Measurements from ENCODE around the gene IFI30. TPM values are rescaled to one million over a fixed set of nuclear protein-coding genes. Genes with fewer than 3 reads are reported as not detected.

The IFI30 gene
- total RNA-seq, 1 donor from 2014 or later: 0.36 TPM

- Mint-ChIP-seq H3K36me3 (no peaks in the 10 kb centered on the region), H3K4me1 (peaks cover 3% of the 10 kb centered on the region), H3K9me3 (no peaks in the 10 kb centered on the region), H3K27ac (no peak overlapping the region), H3K4me3 (no peak overlapping the region), H3K27me3 (ENCODE audit: low read depth) (peaks cover 22% of the 10 kb centered on the region)
- TF ChIP-seq, protein P1, sequence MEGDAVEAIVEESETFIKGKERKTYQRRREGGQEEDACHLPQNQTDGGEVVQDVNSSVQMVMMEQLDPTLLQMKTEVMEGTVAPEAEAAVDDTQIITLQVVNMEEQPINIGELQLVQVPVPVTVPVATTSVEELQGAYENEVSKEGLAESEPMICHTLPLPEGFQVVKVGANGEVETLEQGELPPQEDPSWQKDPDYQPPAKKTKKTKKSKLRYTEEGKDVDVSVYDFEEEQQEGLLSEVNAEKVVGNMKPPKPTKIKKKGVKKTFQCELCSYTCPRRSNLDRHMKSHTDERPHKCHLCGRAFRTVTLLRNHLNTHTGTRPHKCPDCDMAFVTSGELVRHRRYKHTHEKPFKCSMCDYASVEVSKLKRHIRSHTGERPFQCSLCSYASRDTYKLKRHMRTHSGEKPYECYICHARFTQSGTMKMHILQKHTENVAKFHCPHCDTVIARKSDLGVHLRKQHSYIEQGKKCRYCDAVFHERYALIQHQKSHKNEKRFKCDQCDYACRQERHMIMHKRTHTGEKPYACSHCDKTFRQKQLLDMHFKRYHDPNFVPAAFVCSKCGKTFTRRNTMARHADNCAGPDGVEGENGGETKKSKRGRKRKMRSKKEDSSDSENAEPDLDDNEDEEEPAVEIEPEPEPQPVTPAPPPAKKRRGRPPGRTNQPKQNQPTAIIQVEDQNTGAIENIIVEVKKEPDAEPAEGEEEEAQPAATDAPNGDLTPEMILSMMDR (IDR thresholded peaks at IDR 0.05; ENCODE audit: unreplicated experiment): no peak
- DNase-seq (ENCODE audit: low spot score in 2 of 2, unreplicated experiment in 2 of 2): no peak
These were observed 44.5 kb downstream of the IFI30 start for GRCh38 chr19:18218159-18218558.

GRCh38 chr19:18218600-18218999 lies 45.0 kb downstream of the IFI30 start:
- H3K27ac Mint-ChIP-seq: no peak overlapping the region
- H3K36me3 Mint-ChIP-seq: no peaks in the 10 kb centered on the region
- TF ChIP-seq, protein P1 (IDR thresholded peaks at IDR 0.05; ENCODE audit: unreplicated experiment): no peak
- DNase-seq (ENCODE audit: low spot score in 2 of 2, unreplicated experiment in 2 of 2): no peak
- no peak overlapping the region for H3K4me3 Mint-ChIP-seq
- peaks cover 24% of the 10 kb centered on the region for H3K27me3 Mint-ChIP-seq (ENCODE audit: low read depth)
- no peaks in the 10 kb centered on the region for H3K9me3 Mint-ChIP-seq
- peaks cover 3% of the 10 kb centered on the region for H3K4me1 Mint-ChIP-seq

DNA sequence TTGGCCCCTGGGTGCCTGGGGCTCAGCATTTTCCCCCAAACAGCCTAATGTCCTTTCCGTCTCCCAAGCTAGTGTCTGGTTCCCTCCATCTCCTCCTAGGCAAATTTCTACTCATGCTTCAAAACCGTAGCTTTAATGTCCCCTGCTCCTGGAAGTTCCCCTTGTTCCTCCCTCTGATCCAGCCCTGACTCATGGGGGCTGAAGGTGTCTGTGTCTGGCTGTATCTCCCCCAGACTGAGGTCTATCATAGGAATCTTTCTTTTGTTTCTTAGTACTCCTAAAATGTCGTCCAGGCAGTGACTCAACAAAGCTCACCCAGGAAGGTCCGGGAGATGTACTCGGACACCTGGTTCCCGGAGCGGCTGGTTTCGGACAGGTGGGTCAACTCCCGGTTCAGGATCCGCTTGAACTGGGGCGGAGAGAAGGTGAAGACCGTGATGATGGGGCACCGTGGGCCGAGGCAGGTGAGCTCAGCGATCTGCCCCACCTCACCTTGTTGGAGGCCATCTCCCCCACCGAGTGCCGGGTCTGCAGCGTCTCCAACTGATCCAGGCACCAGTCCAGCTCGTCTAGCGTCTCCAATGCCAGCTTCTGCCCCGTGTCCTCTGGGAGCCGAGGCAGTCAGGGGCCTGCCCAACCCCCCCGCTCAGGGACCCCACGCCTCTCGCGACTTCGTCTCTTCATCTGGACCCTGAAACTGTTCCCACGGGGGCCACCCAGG lies 46.5 kb downstream of the IFI30 start:
- Mint-ChIP-seq H3K27ac (no peak overlapping the region), H3K4me3 (no peak overlapping the region), H3K9me3 (no peaks in the 10 kb centered on the region), H3K4me1 (peaks cover 10% of the 10 kb centered on the region), H3K36me3 (no peaks in the 10 kb centered on the region), H3K27me3 (ENCODE audit: low read depth) (peaks cover 32% of the 10 kb centered on the region)
- TF ChIP-seq, protein P1 (IDR thresholded peaks at IDR 0.05; ENCODE audit: unreplicated experiment): no peak
- no peak for DNase-seq (ENCODE audit: low spot score in 2 of 2, unreplicated experiment in 2 of 2)

- no peaks in the 10 kb centered on the region for H3K36me3 Mint-ChIP-seq
- no peak overlapping the region for H3K27ac Mint-ChIP-seq
- H3K4me3 Mint-ChIP-seq: no peak overlapping the region
- H3K9me3 Mint-ChIP-seq: no peaks in the 10 kb centered on the region
- DNase-seq (ENCODE audit: low spot score in 2 of 2, unreplicated experiment in 2 of 2): no peak
- TF ChIP-seq, protein P1 (IDR thresholded peaks at IDR 0.05; ENCODE audit: unreplicated experiment): no peak
- H3K27me3 Mint-ChIP-seq (ENCODE audit: low read depth): peaks cover 39% of the 10 kb centered on the region
- peaks cover 15% of the 10 kb centered on the region for H3K4me1 Mint-ChIP-seq
These were observed 47.1 kb downstream of the IFI30 start for GRCh38 chr19:18220632-18221275.

GRCh38 chr19:18221815-18222725 lies 48.5 kb downstream of the IFI30 start:
- TF ChIP-seq, protein P1 (IDR thresholded peaks at IDR 0.05; ENCODE audit: unreplicated experiment): no peak
- H3K9me3 Mint-ChIP-seq: no peaks in the 10 kb centered on the region
- DNase-seq (ENCODE audit: low spot score in 2 of 2, unreplicated experiment in 2 of 2): no peak
- no peaks in the 10 kb centered on the region for H3K36me3 Mint-ChIP-seq
- H3K27ac Mint-ChIP-seq: no peak overlapping the region
- peaks cover 49% of the 10 kb centered on the region for H3K27me3 Mint-ChIP-seq (ENCODE audit: low read depth)
- H3K4me3 Mint-ChIP-seq: no peak overlapping the region
- H3K4me1 Mint-ChIP-seq: peaks cover 17% of the 10 kb centered on the region
